ENCODE data around the gene FBXW8. TPM values are rescaled to one million over a fixed set of nuclear protein-coding genes. Genes with fewer than 3 reads are reported as not detected.
A peak's percentile ranks its signal among the peaks of the same experiment; 100 is the strongest.

Gene FBXW8
- total RNA-seq, 4 donors from 2014 or later, result 4.2 to 5.6 (median 4.7) TPM

DNA sequence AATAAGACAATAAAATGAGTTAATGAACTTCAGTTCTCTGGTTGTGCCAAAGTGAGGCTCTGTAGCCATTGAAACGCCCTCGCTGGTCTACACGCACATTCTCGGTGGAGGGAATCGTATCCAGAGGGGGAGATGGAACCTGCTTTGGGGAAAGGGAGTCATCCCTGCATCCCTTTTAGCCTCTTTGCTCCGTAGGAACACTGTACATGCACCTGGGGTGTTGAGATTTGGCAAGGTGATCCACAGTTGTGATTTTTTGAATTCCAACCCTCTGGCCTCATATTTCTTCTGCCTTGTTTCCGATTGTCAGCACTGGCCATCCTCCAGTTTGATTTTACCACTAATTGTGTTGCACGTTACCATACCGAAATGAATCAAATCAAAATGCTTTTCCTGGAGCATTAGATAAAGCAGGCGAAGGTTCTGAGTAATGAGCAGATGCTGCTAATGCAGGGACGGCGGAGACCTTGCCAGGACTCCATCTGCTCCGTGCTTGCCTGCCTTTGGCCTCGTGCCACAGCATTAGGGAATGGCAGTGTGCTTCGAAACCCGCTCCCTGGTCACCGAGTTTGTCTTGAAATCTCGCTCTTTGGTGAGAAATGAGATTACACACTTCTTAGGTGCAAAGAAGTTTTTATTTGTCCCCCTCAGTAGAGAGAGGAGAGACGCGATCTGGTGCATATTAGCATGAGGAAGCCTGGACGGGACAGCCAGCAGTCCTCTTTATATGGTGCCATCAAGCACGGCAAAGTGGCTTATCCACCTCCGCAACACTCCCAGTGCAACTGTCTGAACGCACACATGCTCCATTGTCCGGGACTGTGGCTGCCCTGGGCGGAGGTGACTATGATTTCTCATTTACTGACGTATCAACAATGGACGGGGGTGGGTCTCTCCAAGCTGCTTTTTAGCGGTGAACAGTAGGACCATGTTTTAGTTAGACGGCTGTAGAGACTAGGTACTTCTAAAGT, 59.1 kb downstream of the FBXW8 start:
- ATAC-seq, result no peak
- H3K36me3 ChIP-seq, result peaks cover 0 to 8% of the 10 kb centered on the region in 2 donors
- no peak overlapping the region for H3K4me3 ChIP-seq
- H3K27me3 ChIP-seq, result no peaks in the 10 kb centered on the region
- intact Hi-C loops (cut with DNase I; ENCODE audit: low total_unique reads) (no loop called here), in situ Hi-C loops (cut with MboI; ENCODE audit: low sequenced_read_pairs in 4 of 4) (loop anchor here in 2 of 4 donors (25.0 kb wide), 1 partner anchor 258 kb away; no protein-coding TSS in a partner anchor)
- DNase-seq, result peak in 1 of 2 donors; percentile 28
- no peak overlapping the region for H3K27ac ChIP-seq
- no peaks in the 10 kb centered on the region for H3K9me3 ChIP-seq
- TF ChIP-seq, protein P1, sequence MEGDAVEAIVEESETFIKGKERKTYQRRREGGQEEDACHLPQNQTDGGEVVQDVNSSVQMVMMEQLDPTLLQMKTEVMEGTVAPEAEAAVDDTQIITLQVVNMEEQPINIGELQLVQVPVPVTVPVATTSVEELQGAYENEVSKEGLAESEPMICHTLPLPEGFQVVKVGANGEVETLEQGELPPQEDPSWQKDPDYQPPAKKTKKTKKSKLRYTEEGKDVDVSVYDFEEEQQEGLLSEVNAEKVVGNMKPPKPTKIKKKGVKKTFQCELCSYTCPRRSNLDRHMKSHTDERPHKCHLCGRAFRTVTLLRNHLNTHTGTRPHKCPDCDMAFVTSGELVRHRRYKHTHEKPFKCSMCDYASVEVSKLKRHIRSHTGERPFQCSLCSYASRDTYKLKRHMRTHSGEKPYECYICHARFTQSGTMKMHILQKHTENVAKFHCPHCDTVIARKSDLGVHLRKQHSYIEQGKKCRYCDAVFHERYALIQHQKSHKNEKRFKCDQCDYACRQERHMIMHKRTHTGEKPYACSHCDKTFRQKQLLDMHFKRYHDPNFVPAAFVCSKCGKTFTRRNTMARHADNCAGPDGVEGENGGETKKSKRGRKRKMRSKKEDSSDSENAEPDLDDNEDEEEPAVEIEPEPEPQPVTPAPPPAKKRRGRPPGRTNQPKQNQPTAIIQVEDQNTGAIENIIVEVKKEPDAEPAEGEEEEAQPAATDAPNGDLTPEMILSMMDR (IDR thresholded peaks at IDR 0.05 in 4 of 5, conservative IDR thresholded peaks at IDR 0.05 in 1 of 5), result no peak
- TF ChIP-seq POLR2A (IDR thresholded peaks at IDR 0.05), result no peak
- no peaks in the 10 kb centered on the region for H3K4me1 ChIP-seq

- H3K27me3 ChIP-seq, result no peaks in the 10 kb centered on the region
- no peak for DNase-seq
- no peaks in the 10 kb centered on the region for H3K9me3 ChIP-seq
- ATAC-seq, result no peak
- H3K27ac ChIP-seq, result no peak overlapping the region
- intact Hi-C loops (cut with DNase I; ENCODE audit: low total_unique reads), result no loop called here
- in situ Hi-C loops (cut with MboI; ENCODE audit: low sequenced_read_pairs in 4 of 4), result loop anchor here in 2 of 4 donors (25.0 kb wide), 1 partner anchor 259 kb away; no protein-coding TSS in a partner anchor
- H3K36me3 ChIP-seq, result peaks cover 0 to 5% of the 10 kb centered on the region in 2 donors
- no peak for TF ChIP-seq POLR2A (IDR thresholded peaks at IDR 0.05)
- TF ChIP-seq, protein P1 (IDR thresholded peaks at IDR 0.05 in 4 of 5, conservative IDR thresholded peaks at IDR 0.05 in 1 of 5), result no peak
- H3K4me3 ChIP-seq, result no peak overlapping the region
- H3K4me1 ChIP-seq, result no peaks in the 10 kb centered on the region
Measured at GRCh38 chr12:116971222-116971621, 60.5 kb downstream of the FBXW8 start.

DNA sequence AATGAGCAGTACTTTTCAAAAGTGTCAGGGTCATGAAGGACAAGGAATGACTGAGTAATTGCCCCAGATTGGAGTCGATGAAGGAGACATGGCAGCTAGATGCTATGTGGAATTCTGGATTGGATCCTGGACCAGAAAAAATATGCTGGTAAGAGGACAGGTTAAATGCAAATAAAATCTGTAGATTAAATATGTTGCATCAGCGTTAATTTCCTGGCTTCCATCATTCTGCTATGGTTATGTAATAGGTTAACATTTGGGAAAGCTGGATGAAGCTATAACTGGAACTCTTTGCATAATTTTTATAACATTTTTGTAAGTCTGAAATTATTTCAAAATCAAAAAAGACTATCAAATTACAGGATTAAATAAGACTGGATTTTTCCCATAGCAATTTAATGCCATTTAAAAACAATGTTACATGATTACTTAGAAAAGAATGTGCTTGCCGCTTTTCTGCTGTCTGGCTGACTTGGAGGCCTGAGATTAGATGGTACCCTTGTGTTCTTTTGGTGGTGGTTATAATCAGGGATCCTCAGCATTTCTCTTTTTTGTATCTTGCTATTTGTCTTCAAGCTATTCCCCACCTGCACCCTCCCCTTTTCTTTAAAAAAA, 65.1 kb downstream of the FBXW8 start:
- no peaks in the 10 kb centered on the region for H3K27me3 ChIP-seq
- no peak for TF ChIP-seq POLR2A (IDR thresholded peaks at IDR 0.05)
- TF ChIP-seq, protein P1 (IDR thresholded peaks at IDR 0.05 in 4 of 5, conservative IDR thresholded peaks at IDR 0.05 in 1 of 5), result no peak
- DNase-seq (no peak), ATAC-seq (no peak)
- no peak overlapping the region for H3K4me3 ChIP-seq
- intact Hi-C loops (cut with DNase I; ENCODE audit: low total_unique reads) (no loop called here), in situ Hi-C loops (cut with MboI; ENCODE audit: low sequenced_read_pairs in 4 of 4) (no loop called here)
- H3K27ac ChIP-seq, result no peak overlapping the region
- no peaks in the 10 kb centered on the region for H3K4me1 ChIP-seq
- no peaks in the 10 kb centered on the region for H3K36me3 ChIP-seq
- no peaks in the 10 kb centered on the region for H3K9me3 ChIP-seq

DNA sequence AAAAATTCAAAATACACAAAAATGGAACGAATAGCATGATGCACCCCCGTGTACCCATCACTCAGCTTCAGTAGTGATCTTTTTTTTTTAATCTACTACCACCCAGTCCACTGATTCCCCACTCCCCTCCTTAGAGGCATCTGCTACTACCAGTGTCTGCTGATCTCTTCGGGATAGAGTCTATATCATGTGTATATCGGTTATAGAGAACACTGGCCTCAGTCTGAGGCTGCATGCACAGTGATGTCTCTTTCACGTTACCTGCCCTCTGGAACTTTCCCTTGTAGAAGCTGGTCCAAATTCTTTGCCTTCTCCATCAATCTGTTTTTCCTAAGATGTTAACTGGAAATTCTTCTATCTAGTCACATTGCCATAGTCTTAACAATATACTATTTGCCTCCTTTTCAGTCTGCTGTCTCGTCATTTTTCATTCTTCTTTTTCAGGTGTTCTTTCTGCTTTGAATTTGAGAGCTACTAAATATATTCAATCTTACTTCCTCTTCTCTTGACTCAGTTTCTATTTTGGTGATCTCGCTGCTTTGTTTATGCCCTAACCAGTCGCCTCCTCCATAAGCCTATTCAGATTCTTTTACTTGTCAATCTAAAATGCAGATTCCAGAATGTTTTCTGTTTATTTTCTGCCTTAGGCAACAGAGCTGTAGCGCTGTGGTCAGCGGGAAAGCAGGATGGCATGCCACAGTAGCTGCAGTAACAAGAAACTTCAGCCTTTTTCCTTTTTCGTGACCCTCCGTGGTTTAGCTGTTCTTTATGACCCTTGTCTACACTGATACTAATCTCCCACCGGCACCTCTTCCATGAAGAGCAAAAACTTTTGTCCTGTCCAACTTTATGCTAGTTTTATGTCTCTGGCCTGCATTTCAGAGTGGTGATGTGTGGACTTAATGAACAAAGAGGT, 67.0 kb downstream of the FBXW8 start:
- ATAC-seq (no peak), DNase-seq (no peak)
- in situ Hi-C loops (cut with MboI; ENCODE audit: low sequenced_read_pairs in 4 of 4), result no loop called here
- Histone ChIP-seq H3K9me3 (no peaks in the 10 kb centered on the region), H3K4me3 (no peak overlapping the region), H3K27me3 (no peaks in the 10 kb centered on the region), H3K4me1 (no peaks in the 10 kb centered on the region), H3K36me3 (no peaks in the 10 kb centered on the region), H3K27ac (no peak overlapping the region)
- intact Hi-C loops (cut with DNase I; ENCODE audit: low total_unique reads), result no loop called here
- no peak for TF ChIP-seq POLR2A (IDR thresholded peaks at IDR 0.05)
- TF ChIP-seq, protein P1 (IDR thresholded peaks at IDR 0.05 in 4 of 5, conservative IDR thresholded peaks at IDR 0.05 in 1 of 5), result no peak
